HEK293 (cell line): Measurements from ENCODE around the gene PAQR9.

Source experiments
- CTCF ChIP-seq: fragments of 450-650 bp; formaldehyde crosslinking; IDR thresholded peaks from 2 replicates; pipeline ENCODE4 v1.5.1; 2016; ENCODE audit warnings: missing biosample characterization, missing genetic modification characterization
- ZNF529 ChIP-seq: fragments of 450-650 bp; formaldehyde crosslinking; IDR thresholded peaks from 2 replicates; pipeline ENCODE4 v1.5.1; 2017; ENCODE audit warnings: missing genetic modification characterization, missing biosample characterization; ENCODE audit not compliant: insufficient replicate concordance

GRCh38 chr3:142987707-142988106 lies 24.2 kb upstream of the PAQR9 start:
- TF ChIP-seq ZNF529 (no peak), CTCF (tag by site-specific recombination) (no peak)
